IPS DF 4.7 (cell line): ENCODE data around the gene CHST13.
"Not testable (repeated sequence)": the region's sequence is repeated elsewhere in the genome, so short reads cannot be mapped to it uniquely, and the experiment has no call there.

ENCODE experiments used
- DNase-seq: peaks from one replicate; pipeline ENCODE4 v3.0.0-alpha.2; 2013; ENCODE audit warnings: low spot score; ENCODE audit errors: extremely low read depth

CHST13 gene

GRCh38 chr3:126591515-126591914, 67.6 kb downstream of the CHST13 start:
- not testable (repeated sequence) for DNase-seq
